ENCODE measurements around the gene NKAPL. TPM values are rescaled to one million over a fixed set of nuclear protein-coding genes. Genes with fewer than 3 reads are reported as not detected.

The NKAPL gene
- total and polyA plus RNA-seq, 4 experiments from 2014 or later, result 0.15 to 0.33 TPM; not detected in 2

DNA sequence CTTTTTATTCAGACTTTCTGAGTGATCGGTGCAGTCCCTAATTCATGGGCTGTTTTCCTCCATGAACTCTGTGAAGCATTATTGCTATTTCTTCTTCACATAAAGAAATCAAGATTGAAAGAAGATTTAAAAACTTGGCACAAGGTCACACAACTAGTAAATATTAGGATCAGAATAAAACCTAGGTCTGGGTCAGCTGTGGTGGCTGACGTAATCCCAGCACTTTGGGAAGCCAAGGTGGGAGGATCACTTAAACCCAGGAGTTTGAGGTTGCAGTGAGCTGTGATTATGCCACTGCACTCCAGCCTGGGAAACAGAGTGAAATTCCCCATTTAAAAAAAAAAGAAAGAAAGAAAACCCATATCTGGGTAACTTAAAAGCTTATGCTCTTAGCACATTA is 32.6 kb upstream of the NKAPL start:
- intact Hi-C loops (cut with micrococcal nuclease), result no loop called here

GRCh38 chr6:28232785-28233184 is 26.3 kb upstream of the NKAPL start:
- Histone ChIP-seq H3K4me1 (ENCODE audit: insufficient read depth, low read length) (no peaks in the 10 kb centered on the region), H3K36me3 (ENCODE audit: insufficient read depth, low read length) (no peaks in the 10 kb centered on the region), H3K27ac (ENCODE audit: low read depth, low read length) (no peak overlapping the region), H3K27me3 (ENCODE audit: insufficient read depth, low read length) (no peaks in the 10 kb centered on the region), H3K4me3 (ENCODE audit: low read length in 2 of 2) (no peak overlapping the region), H3K9me3 (ENCODE audit: control insufficient read depth in 1 of 2, low read length in 2 of 2) (no peaks in the 10 kb centered on the region)
- Mint-ChIP-seq H3K4me1 (no peaks in the 10 kb centered on the region), H3K27ac (no peak overlapping the region), H3K4me3 (no peak overlapping the region), H3K27me3 (peaks cover 3% of the 10 kb centered on the region in 2 donors), H3K9me3 (no peaks in the 10 kb centered on the region), H3K36me3 (peaks cover 8 to 29% of the 10 kb centered on the region in 2 donors)
- intact Hi-C loops (cut with micrococcal nuclease), result no loop called here
- ChIA-PET POLR2A (ENCODE audit: partially characterized antibody) (no interaction called here), CTCF (ENCODE audit: partially characterized antibody) (no interaction called here)
- no peak for DNase-seq

More for the DNA sequence above, 32.6 kb upstream of the NKAPL start:
- no peaks in the 10 kb centered on the region for H3K9me3 ChIP-seq (ENCODE audit: control insufficient read depth in 1 of 2, low read length in 2 of 2)
- Mint-ChIP-seq H3K27ac (no peak overlapping the region), H3K4me1 (peaks cover 8 to 15% (median 8%) of the 10 kb centered on the region in 4 donors), H3K9me3 (peaks cover 0 to 4% (median 0%) of the 10 kb centered on the region in 8 donors), H3K4me3 (peak overlapping the region in 2 of 8 donors; percentile 91 to 93), H3K27me3 (peaks cover 22 to 23% of the 10 kb centered on the region in 2 donors), H3K36me3 (peaks cover 10 to 18% of the 10 kb centered on the region in 2 donors)
- H3K4me3 ChIP-seq (ENCODE audit: low read length in 2 of 2), result no peak overlapping the region
- no peaks in the 10 kb centered on the region for H3K36me3 ChIP-seq (ENCODE audit: insufficient read depth, low read length)
- ChIA-PET POLR2A (ENCODE audit: partially characterized antibody) (no interaction called here), CTCF (ENCODE audit: partially characterized antibody) (interaction anchor here (0.5 kb wide), 1 partner anchor 84 kb away, joined by 3 read pairs; no protein-coding TSS in a partner anchor)
- H3K27ac ChIP-seq (ENCODE audit: low read depth, low read length), result no peak overlapping the region
- H3K27me3 ChIP-seq (ENCODE audit: insufficient read depth, low read length), result peaks cover 8% of the 10 kb centered on the region
- peaks cover 7% of the 10 kb centered on the region for H3K4me1 ChIP-seq (ENCODE audit: insufficient read depth, low read length)
- DNase-seq, result no peak

DNA sequence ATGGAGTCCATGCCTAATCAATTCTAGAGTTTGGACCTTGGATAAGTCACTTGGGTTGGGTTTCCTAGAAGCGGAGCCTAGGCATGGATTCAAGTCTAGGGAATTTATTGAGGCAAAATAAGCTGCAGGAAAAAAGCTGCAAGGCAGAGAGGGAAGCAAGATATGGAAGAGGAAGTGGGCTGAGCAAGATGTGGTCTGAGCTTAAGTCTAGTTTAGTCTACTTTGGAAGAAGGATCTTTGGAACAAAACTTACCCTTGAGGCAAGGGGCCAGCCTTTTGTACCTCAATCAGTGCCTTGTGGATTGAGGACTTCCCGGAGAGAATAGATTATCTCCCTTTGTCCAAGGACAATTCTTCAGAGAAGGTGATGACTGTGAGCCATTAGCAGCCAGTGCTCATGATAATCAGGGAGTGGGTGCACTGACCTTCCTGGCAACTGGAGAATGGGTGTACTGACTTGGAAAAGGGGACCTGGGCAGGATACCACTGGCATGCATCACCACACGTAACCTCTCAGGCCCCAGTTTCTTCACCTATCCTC is 23.1 kb upstream of the NKAPL start:
- Mint-ChIP-seq H3K27me3 (peaks cover 3% of the 10 kb centered on the region in 2 donors), H3K4me3 (no peak overlapping the region), H3K9me3 (no peaks in the 10 kb centered on the region), H3K36me3 (peaks cover 0 to 23% of the 10 kb centered on the region in 2 donors), H3K4me1 (no peaks in the 10 kb centered on the region), H3K27ac (no peak overlapping the region)
- Histone ChIP-seq H3K4me3 (ENCODE audit: low read length in 2 of 2) (no peak overlapping the region), H3K27me3 (ENCODE audit: insufficient read depth, low read length) (no peaks in the 10 kb centered on the region), H3K27ac (ENCODE audit: low read depth, low read length) (no peak overlapping the region), H3K4me1 (ENCODE audit: insufficient read depth, low read length) (no peaks in the 10 kb centered on the region), H3K9me3 (ENCODE audit: control insufficient read depth in 1 of 2, low read length in 2 of 2) (no peaks in the 10 kb centered on the region), H3K36me3 (ENCODE audit: insufficient read depth, low read length) (no peaks in the 10 kb centered on the region)
- intact Hi-C loops (cut with micrococcal nuclease), result no loop called here
- ChIA-PET POLR2A (ENCODE audit: partially characterized antibody) (no interaction called here), CTCF (ENCODE audit: partially characterized antibody) (no interaction called here)
- no peak for DNase-seq

DNA sequence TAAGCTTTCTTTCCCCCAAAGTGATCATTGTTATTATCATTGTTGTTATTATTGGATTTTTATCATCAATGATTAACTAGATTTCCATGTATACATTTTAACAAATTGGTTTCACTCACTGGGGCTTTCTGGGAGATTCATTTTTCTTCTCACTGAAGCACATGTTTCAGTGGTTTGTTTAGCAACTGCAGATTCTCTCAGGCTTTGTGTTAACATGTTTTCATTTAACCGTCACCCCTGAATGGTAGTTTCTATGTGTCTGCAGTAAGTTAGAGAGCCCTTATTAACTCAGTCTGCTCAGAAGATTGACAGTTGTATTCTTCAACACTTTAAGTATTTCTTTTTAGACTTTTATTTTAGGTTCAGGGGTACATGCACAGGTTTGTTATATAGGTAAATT is 19.5 kb upstream of the NKAPL start:
- intact Hi-C loops (cut with micrococcal nuclease), result no loop called here
- H3K27ac Mint-ChIP-seq, result no peak overlapping the region
- Histone ChIP-seq H3K27me3 (ENCODE audit: insufficient read depth, low read length) (no peaks in the 10 kb centered on the region), H3K9me3 (ENCODE audit: control insufficient read depth in 1 of 2, low read length in 2 of 2) (no peaks in the 10 kb centered on the region), H3K4me1 (ENCODE audit: insufficient read depth, low read length) (no peaks in the 10 kb centered on the region), H3K27ac (ENCODE audit: low read depth, low read length) (no peak overlapping the region), H3K4me3 (ENCODE audit: low read length in 2 of 2) (no peak overlapping the region), H3K36me3 (ENCODE audit: insufficient read depth, low read length) (no peaks in the 10 kb centered on the region)
- no peaks in the 10 kb centered on the region for H3K4me1 Mint-ChIP-seq
- H3K9me3 Mint-ChIP-seq, result no peaks in the 10 kb centered on the region
- peaks cover 3% of the 10 kb centered on the region in 2 donors for H3K27me3 Mint-ChIP-seq
- H3K36me3 Mint-ChIP-seq, result peaks cover 7 to 21% of the 10 kb centered on the region in 2 donors
- CTCF ChIA-PET (ENCODE audit: partially characterized antibody), result no interaction called here
- no peak overlapping the region for H3K4me3 Mint-ChIP-seq
- POLR2A ChIA-PET (ENCODE audit: partially characterized antibody), result no interaction called here
- DNase-seq, result no peak

- Mint-ChIP-seq H3K4me3 (no peak overlapping the region), H3K36me3 (peaks cover 14 to 28% of the 10 kb centered on the region in 2 donors), H3K27me3 (peaks cover 1 to 3% of the 10 kb centered on the region in 2 donors), H3K27ac (no peak overlapping the region), H3K9me3 (no peaks in the 10 kb centered on the region), H3K4me1 (no peaks in the 10 kb centered on the region)
- H3K4me3 ChIP-seq (ENCODE audit: low read length in 2 of 2), result no peak overlapping the region
- H3K27ac ChIP-seq (ENCODE audit: low read depth, low read length), result no peak overlapping the region
- H3K4me1 ChIP-seq (ENCODE audit: insufficient read depth, low read length), result no peaks in the 10 kb centered on the region
- DNase-seq, result no peak
- no peaks in the 10 kb centered on the region for H3K9me3 ChIP-seq (ENCODE audit: control insufficient read depth in 1 of 2, low read length in 2 of 2)
- ChIA-PET POLR2A (ENCODE audit: partially characterized antibody) (no interaction called here), CTCF (ENCODE audit: partially characterized antibody) (no interaction called here)
- no peaks in the 10 kb centered on the region for H3K27me3 ChIP-seq (ENCODE audit: insufficient read depth, low read length)
- intact Hi-C loops (cut with micrococcal nuclease), result no loop called here
- H3K36me3 ChIP-seq (ENCODE audit: insufficient read depth, low read length), result peaks cover 8% of the 10 kb centered on the region
These were observed 18.6 kb upstream of the NKAPL start for GRCh38 chr6:28240471-28240870.

DNA sequence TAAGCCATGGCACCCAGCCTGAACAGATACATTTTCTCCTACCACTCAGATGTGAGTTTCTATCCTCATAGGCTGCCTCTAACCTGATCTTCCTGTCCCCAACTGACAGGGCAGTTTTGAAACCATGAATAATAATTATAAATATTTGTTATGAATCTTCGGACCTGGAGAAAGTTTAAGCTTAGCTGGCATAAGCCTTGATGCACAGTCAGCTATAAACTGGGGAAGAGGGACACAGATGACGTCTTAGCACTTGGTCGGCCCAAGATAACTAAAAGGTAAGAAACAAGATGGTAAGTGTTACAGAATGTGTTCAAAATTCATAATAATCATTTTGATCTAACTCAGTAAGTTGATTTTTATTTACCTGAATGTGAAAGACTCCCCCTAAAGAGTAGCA is 15.2 kb upstream of the NKAPL start:
- peaks cover 44 to 53% of the 10 kb centered on the region in 2 donors for H3K36me3 Mint-ChIP-seq
- intact Hi-C loops (cut with micrococcal nuclease), result no loop called here
- H3K27me3 ChIP-seq (ENCODE audit: insufficient read depth, low read length), result no peaks in the 10 kb centered on the region
- H3K36me3 ChIP-seq (ENCODE audit: insufficient read depth, low read length), result peaks cover 34% of the 10 kb centered on the region
- no peak overlapping the region for H3K27ac Mint-ChIP-seq
- no peaks in the 10 kb centered on the region for H3K27me3 Mint-ChIP-seq
- DNase-seq, result no peak
- peaks cover 0 to 7% (median 5%) of the 10 kb centered on the region in 4 donors for H3K4me1 Mint-ChIP-seq
- ChIA-PET CTCF (ENCODE audit: partially characterized antibody) (no interaction called here), POLR2A (ENCODE audit: partially characterized antibody) (no interaction called here)
- H3K4me1 ChIP-seq (ENCODE audit: insufficient read depth, low read length), result no peaks in the 10 kb centered on the region
- no peak overlapping the region for H3K4me3 ChIP-seq (ENCODE audit: low read length in 2 of 2)
- H3K27ac ChIP-seq (ENCODE audit: low read depth, low read length), result no peak overlapping the region
- H3K9me3 ChIP-seq (ENCODE audit: control insufficient read depth in 1 of 2, low read length in 2 of 2), result no peaks in the 10 kb centered on the region
- no peak overlapping the region for H3K4me3 Mint-ChIP-seq
- H3K9me3 Mint-ChIP-seq, result no peaks in the 10 kb centered on the region

DNA sequence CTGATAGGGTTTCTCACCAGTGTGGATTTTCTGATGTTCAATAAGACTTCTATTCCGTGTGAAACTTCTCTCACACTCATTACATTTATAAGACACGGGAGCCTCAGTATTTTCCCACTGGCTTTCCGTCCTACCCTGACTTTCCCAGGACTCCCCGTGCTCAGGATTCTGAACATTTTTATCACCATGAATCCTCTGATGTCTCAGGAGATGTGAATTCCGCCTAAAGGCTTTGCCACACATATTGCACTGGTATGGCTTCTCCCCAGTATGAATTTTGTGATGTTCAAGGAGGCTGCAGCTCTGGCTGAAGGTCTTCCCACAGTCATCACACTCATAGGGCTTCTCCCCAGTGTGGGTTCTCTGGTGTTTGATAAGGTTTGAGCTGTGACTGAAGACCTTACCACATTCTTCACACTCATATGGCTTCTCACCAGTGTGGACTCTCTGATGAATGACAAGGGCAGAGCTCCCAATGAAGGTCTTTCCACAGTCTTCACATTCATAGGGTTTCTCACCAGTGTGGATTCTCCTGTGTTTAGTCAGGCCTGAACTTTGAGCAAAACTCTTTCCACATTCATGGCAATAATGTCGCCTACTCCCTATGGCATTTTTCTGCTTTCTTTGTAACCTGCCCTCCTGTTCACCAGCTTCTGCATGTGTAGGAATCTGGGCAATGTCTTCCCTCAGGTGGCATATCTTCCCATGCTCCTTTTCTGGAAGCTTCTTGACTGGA is 13.7 kb upstream of the NKAPL start:
- Histone ChIP-seq H3K27me3 (ENCODE audit: insufficient read depth, low read length) (no peaks in the 10 kb centered on the region), H3K36me3 (ENCODE audit: insufficient read depth, low read length) (peaks cover 39% of the 10 kb centered on the region), H3K4me3 (ENCODE audit: low read length in 2 of 2) (no peak overlapping the region), H3K27ac (ENCODE audit: low read depth, low read length) (no peak overlapping the region), H3K4me1 (ENCODE audit: insufficient read depth, low read length) (peaks cover 4% of the 10 kb centered on the region), H3K9me3 (ENCODE audit: control insufficient read depth in 1 of 2, low read length in 2 of 2) (no peaks in the 10 kb centered on the region)
- Mint-ChIP-seq H3K27me3 (no peaks in the 10 kb centered on the region), H3K27ac (no peak overlapping the region), H3K36me3 (peaks cover 49 to 51% of the 10 kb centered on the region in 2 donors), H3K9me3 (no peaks in the 10 kb centered on the region), H3K4me1 (peaks cover 6 to 18% (median 11%) of the 10 kb centered on the region in 4 donors), H3K4me3 (no peak overlapping the region)
- ChIA-PET CTCF (ENCODE audit: partially characterized antibody) (no interaction called here), POLR2A (ENCODE audit: partially characterized antibody) (no interaction called here)
- DNase-seq, result no peak
- intact Hi-C loops (cut with micrococcal nuclease), result no loop called here
